HepG2 (cell line): ENCODE measurements around the gene TANC2.

Experiments
- CTCF ChIP-seq: sonication (generic); formaldehyde crosslinking; IDR thresholded peaks from 2 replicates; pipeline ENCODE4 v1.5.0; 2020; ENCODE audit warnings: mild to moderate bottlenecking, missing genetic modification reagents, moderate library complexity
- KDM5A ChIP-seq: fragments of 200-600 bp; sonication (generic); IDR thresholded peaks from 2 replicates; pipeline ENCODE4 v1.7.0; 2018; ENCODE audit warnings: antibody characterized with exemption, mild to moderate bottlenecking, low read length, borderline replicate concordance
- NR2F2 ChIP-seq: IDR thresholded peaks from 2 replicates; pipeline ENCODE4 v1.6.1; 2012; ENCODE audit warnings: low read depth, inconsistent platforms, borderline replicate concordance
- POLR2A ChIP-seq, 2 experiments: IDR thresholded peaks; 2 replicates each; pipeline ENCODE4 v1.6.1; 2011; ENCODE audit warnings: low read depth in 2 of 2, low read length in 2 of 2, mild to moderate bottlenecking in 1 of 2, moderate library complexity in 1 of 2; ENCODE audit not compliant: insufficient read depth in 1 of 2
- SETDB1 ChIP-seq: sonication (generic); formaldehyde crosslinking; IDR thresholded peaks from 2 replicates; pipeline ENCODE4 v1.5.1; 2020; ENCODE audit warnings: missing genetic modification reagents, mild to moderate bottlenecking, borderline replicate concordance
- SP2 ChIP-seq: sonication (generic); formaldehyde crosslinking; IDR thresholded peaks from 2 replicates; pipeline ENCODE4 v1.5.1; 2020; ENCODE audit warnings: mild to moderate bottlenecking, missing genetic modification reagents

GRCh38 chr17:62923258-62924150, 42.5 kb upstream of the TANC2 start:
- no peak for TF ChIP-seq NR2F2
- TF ChIP-seq SETDB1 (CRISPR knock-in tag) = no peak
- no peak for TF ChIP-seq CTCF (CRISPR knock-in tag)
- no peak for TF ChIP-seq KDM5A
- TF ChIP-seq SP2 (CRISPR knock-in tag) = no peak
- no peak for TF ChIP-seq POLR2A (IDR thresholded peaks at IDR 0.05; ENCODE audit: insufficient read depth in 1 of 2, low read depth in 2 of 2, low read length in 2 of 2)
